Measurements from ENCODE around the gene COL27A1. TPM values are rescaled to one million over a fixed set of nuclear protein-coding genes. Genes with fewer than 3 reads are reported as not detected.

Gene COL27A1
- total RNA-seq, 2 experiments from 2014 or later: 0.87 to 1.2 TPM

- Histone ChIP-seq H3K9me3 (ENCODE audit: control insufficient read depth in 1 of 2, insufficient read depth in 1 of 2, low read length in 2 of 2) (no peaks in the 10 kb centered on the region), H3K4me3 (ENCODE audit: low read length) (no peak overlapping the region), H3K36me3 (ENCODE audit: insufficient read depth, low read length) (no peaks in the 10 kb centered on the region), H3K4me1 (ENCODE audit: insufficient read depth, low read length) (no peaks in the 10 kb centered on the region), H3K27me3 (ENCODE audit: control insufficient read depth in 1 of 2, insufficient read depth in 2 of 2, low read length in 2 of 2) (no peaks in the 10 kb centered on the region), H3K27ac (ENCODE audit: low read depth in 1 of 2, low read length in 2 of 2) (no peak overlapping the region)
- H3K4me1 Mint-ChIP-seq (ENCODE audit: low read depth): no peaks in the 10 kb centered on the region
- ATAC-seq (ENCODE audit: poor library complexity) (no peak), DNase-seq (no peak)
- H3K27me3 Mint-ChIP-seq: no peaks in the 10 kb centered on the region
- CTCF ChIA-PET: no interaction called here
- intact Hi-C loops (cut with DNase I, micrococcal nuclease): no loop called here
- TF ChIP-seq CTCF (IDR thresholded peaks at IDR 0.05): no peak
- H3K36me3 Mint-ChIP-seq (ENCODE audit: low read depth): no peaks in the 10 kb centered on the region
- H3K27ac Mint-ChIP-seq: no peak overlapping the region
- POLR2A ChIA-PET: no interaction called here
- H3K9me3 Mint-ChIP-seq: no peaks in the 10 kb centered on the region
- no peak overlapping the region for H3K4me3 Mint-ChIP-seq
Observed at GRCh38 chr9:114202396-114202795, 47.1 kb downstream of the COL27A1 start.

- ChIA-PET POLR2A (no interaction called here), CTCF (no interaction called here)
- DNase-seq (no peak), ATAC-seq (ENCODE audit: poor library complexity) (no peak)
- Mint-ChIP-seq H3K27ac (no peak overlapping the region), H3K36me3 (ENCODE audit: low read depth) (no peaks in the 10 kb centered on the region), H3K4me1 (ENCODE audit: low read depth) (no peaks in the 10 kb centered on the region), H3K9me3 (no peaks in the 10 kb centered on the region), H3K27me3 (no peaks in the 10 kb centered on the region), H3K4me3 (no peak overlapping the region)
- no peak for TF ChIP-seq CTCF (IDR thresholded peaks at IDR 0.05)
- Histone ChIP-seq H3K9me3 (ENCODE audit: control insufficient read depth in 1 of 2, insufficient read depth in 1 of 2, low read length in 2 of 2) (no peaks in the 10 kb centered on the region), H3K27ac (ENCODE audit: low read depth in 1 of 2, low read length in 2 of 2) (no peak overlapping the region), H3K36me3 (ENCODE audit: insufficient read depth, low read length) (no peaks in the 10 kb centered on the region), H3K4me3 (ENCODE audit: low read length) (no peak overlapping the region), H3K27me3 (ENCODE audit: control insufficient read depth in 1 of 2, insufficient read depth in 2 of 2, low read length in 2 of 2) (no peaks in the 10 kb centered on the region), H3K4me1 (ENCODE audit: insufficient read depth, low read length) (no peaks in the 10 kb centered on the region)
- intact Hi-C loops (cut with DNase I, micrococcal nuclease): no loop called here
Observed at GRCh38 chr9:114202849-114203248, 47.5 kb downstream of the COL27A1 start.

- no peaks in the 10 kb centered on the region for H3K4me1 ChIP-seq (ENCODE audit: insufficient read depth, low read length)
- Mint-ChIP-seq H3K4me3 (no peak overlapping the region), H3K4me1 (ENCODE audit: low read depth) (no peaks in the 10 kb centered on the region), H3K9me3 (no peaks in the 10 kb centered on the region), H3K27me3 (no peaks in the 10 kb centered on the region), H3K36me3 (ENCODE audit: low read depth) (no peaks in the 10 kb centered on the region), H3K27ac (no peak overlapping the region)
- intact Hi-C loops (cut with DNase I, micrococcal nuclease): no loop called here
- H3K27ac ChIP-seq (ENCODE audit: low read depth in 1 of 2, low read length in 2 of 2): no peak overlapping the region
- DNase-seq (no peak), ATAC-seq (ENCODE audit: poor library complexity) (no peak)
- CTCF ChIA-PET: no interaction called here
- POLR2A ChIA-PET: no interaction called here
- no peaks in the 10 kb centered on the region for H3K27me3 ChIP-seq (ENCODE audit: control insufficient read depth in 1 of 2, insufficient read depth in 2 of 2, low read length in 2 of 2)
- H3K36me3 ChIP-seq (ENCODE audit: insufficient read depth, low read length): no peaks in the 10 kb centered on the region
- H3K9me3 ChIP-seq (ENCODE audit: control insufficient read depth in 1 of 2, insufficient read depth in 1 of 2, low read length in 2 of 2): no peaks in the 10 kb centered on the region
- TF ChIP-seq CTCF (IDR thresholded peaks at IDR 0.05): no peak
- H3K4me3 ChIP-seq (ENCODE audit: low read length): no peak overlapping the region
Observed at GRCh38 chr9:114203410-114204140, 48.2 kb downstream of the COL27A1 start.
